ENCODE results near the gene ENOSF1.
"Not testable (repeated sequence)": the region's sequence is repeated elsewhere in the genome, so short reads cannot be mapped to it uniquely, and the experiment has no call there.

Gene ENOSF1, protein sequence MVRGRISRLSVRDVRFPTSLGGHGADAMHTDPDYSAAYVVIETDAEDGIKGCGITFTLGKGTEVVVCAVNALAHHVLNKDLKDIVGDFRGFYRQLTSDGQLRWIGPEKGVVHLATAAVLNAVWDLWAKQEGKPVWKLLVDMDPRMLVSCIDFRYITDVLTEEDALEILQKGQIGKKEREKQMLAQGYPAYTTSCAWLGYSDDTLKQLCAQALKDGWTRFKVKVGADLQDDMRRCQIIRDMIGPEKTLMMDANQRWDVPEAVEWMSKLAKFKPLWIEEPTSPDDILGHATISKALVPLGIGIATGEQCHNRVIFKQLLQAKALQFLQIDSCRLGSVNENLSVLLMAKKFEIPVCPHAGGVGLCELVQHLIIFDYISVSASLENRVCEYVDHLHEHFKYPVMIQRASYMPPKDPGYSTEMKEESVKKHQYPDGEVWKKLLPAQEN

DNA sequence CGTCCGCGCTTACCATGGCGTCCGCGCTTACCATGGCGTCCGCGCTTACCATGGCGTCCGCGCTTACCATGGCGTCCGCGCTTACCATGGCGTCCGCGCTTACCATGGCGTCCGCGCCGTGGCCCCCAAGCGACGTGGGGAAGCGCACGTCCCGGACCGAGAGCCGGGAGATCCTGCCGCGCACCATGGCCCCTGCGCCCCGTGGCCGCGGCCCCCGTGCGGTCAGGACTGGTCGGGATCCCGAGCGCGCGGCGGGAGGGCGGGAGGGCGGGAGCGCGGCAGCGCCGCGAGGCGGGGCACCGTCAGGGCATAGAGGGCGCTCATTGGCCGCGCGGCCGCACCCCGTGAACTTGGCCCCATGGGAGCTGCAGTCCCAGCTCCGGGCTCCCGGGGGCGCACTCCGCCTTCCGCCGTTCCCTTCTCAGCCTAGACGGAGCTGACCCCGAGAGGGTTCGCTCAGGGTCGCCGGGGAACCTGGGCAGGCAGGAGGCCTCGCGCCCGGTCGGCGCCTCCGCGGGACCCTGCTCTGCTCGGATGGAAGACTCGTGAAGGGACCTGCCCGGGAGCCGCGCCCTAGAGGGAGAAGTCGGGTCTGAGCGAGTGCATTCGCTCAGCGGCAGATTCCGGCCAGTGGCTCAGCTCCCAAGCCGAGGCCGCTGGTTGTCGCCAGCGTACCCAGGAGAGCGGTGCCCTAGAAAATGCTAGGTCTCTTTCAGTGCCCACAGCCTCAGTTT is at the start of gene ENOSF1:
ENOSF1 (minus strand) TSS at position 230 of the 734 bp plus-strand sequence; CDS start at position 187, 43 bp downstream.
- DNase-seq: peak; percentile 85 to 96 (median 94)

DNA sequence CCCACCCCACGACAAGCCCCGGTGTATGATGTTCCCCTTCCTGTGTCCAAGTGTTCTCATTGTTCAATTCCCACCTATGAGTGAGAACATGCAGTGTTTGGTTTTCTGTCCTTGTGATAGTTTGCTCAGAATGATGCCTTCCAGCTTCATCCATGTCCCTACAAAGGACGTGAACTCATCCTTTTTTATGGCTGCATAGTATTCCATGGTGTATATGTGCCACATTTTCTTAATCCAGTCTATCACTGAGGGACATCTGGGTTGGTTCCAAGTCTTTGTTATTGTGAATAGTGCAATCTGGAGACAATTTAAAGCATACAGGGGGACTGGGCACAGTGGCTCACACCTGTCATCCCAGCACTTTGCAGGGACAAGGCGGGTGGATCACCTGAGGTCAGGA is 47.4 kb upstream of the ENOSF1 start:
- DNase-seq: not testable (repeated sequence)

DNA sequence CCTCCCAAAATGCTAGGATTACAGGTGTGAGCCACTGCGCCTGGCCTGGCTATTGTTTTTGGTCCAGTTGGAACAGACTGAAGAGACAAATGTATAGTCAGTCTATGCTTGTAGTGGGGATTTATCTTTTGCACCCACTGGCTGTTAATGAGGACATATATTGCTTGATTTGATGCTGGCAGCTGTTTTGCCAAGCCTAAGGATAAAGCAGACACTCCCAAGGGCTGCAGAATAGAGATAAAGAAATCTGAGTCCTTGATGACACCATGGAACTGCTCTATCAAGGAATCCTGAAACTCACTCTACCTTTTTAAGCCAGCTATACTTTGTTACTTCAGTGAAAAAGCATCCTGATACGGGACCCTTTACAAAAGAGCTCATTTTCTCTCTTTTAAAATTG is 43.1 kb upstream of the ENOSF1 start:
- no peak for DNase-seq

DNA sequence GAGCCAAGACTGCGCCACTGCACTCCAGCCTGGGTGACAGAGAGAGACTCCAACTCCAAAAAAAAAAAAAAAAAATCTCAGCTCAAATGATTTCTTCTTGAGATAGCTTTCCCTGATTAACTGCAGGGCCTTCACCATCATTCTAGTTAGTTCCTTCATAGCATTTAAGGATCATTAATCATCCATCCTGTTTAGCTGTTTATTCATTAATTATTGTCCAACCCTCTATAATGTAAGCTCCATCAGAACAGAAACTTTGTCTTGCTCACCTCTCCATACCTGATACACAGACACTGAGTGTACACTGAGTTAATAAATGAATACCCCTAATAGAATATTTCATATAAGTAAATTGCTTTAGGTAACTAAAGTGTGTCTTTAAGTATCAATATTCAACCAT is 42.2 kb upstream of the ENOSF1 start:
- DNase-seq: no peak

DNA sequence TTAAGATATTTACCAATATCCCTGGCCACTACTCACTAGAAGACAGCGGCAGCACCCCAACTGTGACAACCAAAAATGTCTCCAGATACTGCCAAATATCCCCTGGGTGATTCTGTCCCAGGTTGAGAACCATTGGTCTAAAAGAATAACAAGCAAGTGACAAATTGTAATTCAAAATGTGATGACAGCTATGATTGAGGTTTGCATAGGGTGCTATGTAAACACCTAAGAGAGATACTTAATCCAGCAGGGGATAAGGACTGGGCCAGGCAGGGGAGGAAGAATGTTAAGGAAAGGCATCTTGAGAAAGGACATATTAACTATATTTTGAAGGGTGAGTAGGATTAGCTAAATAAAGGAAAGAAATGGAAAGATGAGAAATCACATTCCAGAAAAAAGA is 38.0 kb upstream of the ENOSF1 start:
- DNase-seq: no peak

DNA sequence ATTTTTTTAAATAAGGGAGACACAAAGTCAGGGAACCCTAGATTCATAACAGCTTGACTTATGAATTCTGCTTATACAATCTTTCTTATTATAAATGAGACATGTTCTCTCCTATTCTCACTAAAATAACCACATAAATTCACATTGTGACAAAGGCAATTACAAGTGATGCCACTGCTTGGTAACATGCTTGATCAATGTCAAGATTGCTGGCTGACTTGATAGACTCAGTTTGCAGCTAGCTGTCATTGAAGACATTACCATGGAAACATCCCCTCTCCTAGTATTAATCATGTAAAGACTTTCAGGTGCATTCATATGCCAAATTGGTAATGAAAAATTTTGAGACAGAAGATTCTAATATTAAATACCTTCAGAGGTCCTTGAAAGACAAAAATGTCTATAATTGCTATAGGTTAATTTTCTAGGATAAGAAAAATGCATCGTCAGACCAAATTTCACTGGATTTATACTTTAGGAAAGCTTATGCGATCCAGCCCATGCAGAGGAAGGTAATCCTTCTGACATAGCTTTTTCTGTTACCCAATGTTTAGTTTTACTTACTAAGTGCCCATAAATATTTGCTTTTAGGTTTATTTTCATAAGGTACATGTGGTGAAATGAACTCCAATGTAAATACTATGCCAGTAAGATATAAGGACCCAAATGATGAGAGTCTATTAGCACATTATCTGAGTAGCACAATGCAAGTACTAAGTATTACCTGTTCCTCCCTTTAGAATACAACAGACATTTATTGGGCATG is 32.6 kb upstream of the ENOSF1 start:
- DNase-seq: no peak

DNA sequence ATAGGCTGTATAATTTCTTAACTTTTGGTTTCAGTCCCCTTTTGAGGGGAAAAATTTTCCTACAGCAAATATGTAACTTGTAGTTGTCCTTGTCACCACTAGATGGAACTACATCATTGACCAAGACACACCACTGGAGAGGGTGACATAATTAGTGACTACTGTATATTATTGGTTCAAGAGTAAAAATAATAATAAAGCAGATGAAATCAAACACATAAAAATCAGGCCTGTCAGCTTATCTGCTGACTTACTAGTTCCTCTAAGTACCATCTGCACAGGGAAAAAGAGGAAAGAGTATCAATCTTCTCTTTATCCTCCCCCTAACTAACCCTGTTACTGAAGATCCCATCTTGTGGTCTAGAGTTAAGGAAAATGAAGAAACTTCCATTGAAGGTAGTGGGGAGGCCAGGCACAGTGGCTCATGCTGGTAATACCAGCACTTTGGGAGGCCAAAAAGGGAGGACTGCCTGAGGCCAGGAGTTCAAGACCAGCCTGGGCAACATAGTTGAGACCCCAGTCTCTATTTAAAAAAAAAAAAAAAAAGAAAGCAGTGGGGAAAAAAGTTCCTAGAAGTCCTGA is 29.6 kb upstream of the ENOSF1 start:
- DNase-seq: peak; percentile 51 to 80 (median 75)

DNA sequence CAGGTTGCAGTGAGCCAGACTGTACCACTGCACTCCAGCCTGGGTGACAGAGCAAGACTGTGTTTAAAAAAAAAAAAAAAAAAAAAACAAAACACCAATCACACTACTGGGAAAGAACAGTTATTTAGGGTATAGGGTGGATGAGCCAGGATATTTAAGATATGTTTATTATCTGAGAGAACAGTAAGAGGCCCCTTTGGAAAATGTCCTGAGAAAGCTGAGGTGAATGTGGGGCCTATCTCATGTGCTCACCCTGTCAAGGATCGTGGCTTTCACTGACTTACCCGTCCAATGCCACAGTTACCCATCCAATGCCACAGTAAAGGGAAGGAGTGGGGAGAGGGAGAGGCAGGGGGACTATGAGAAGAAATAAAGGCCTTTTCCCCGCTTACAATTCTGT is 19.9 kb upstream of the ENOSF1 start:
- DNase-seq: no peak

DNA sequence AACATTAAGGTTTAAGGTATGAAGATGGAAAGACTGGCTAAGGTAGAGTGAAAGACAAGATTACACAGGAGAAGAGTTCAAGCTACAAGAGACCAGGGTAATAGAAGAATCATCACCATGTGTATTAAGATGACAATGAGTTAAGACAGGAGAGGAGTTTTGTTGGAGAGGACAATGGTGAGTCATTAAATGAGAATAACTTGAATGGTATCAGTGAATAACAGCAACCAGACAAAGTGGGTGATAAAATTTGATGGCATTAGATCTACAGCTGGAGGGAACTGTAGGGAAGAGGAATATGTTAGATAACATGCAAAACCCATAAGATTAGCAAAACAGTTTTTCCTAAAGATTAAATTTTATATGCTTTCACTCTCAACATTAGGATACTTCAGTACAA is 18.8 kb upstream of the ENOSF1 start:
- no peak for DNase-seq

DNA sequence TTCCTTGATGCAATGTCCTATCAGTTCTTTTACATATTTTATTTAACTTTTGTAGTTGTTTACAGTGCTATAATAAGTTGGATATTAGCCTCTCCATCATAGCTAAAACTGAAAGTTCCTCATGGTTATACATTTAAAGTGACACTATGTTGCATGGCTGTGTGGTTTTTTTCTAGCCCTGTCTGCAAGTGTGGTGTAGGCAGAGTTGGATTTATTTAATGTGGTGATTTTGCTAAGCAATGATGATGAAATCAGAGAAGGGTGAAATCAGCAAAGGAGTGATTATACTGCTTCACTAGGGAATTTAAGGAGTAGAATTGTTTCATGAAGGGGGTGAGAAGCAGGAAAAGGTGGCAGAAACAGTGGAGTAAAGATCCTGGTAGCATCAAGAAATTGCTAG is 18.3 kb upstream of the ENOSF1 start:
- DNase-seq: no peak

DNA sequence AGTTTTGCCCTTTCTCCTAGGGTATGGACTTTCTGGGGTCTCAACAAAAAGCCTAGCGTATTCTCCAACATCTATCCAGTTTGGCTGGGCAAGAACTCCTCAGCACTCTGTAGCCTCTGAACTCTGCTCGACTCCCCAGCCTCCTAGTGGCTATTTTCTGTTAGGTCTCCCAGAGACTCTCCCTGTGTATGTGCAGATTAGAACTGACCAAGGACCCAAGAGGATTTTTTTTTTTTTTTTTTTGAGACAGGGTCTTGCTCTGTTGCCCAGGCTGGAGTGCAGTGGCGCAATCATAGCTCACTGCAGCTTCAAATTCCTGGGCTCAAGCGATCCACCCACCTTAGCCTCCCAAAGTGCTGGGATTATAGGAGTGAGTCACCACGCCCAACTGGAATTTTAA is 17.7 kb upstream of the ENOSF1 start:
- peak in 2 of 3 donors; percentile 26 to 30 for DNase-seq

DNA sequence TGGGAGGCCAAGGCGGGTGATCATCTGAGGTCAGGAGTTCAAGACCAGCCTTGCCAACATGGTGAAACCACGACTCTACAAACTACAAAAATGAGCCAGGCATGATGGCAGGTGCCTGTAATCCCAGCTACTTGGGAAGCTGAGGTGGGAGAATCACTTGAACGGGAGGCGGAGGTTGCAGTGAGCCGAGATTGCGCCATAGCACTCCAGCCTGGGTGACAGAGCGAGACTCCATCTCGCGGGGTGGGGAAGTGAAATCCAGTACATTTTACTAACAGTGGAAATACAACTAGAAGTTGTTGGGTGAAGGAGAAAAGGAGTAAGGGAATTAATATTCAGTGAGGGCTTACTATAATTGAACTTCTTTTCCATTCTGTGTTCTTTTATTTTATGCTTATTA is 13.2 kb upstream of the ENOSF1 start:
- DNase-seq: peak; percentile 36 to 56 (median 36)

DNA sequence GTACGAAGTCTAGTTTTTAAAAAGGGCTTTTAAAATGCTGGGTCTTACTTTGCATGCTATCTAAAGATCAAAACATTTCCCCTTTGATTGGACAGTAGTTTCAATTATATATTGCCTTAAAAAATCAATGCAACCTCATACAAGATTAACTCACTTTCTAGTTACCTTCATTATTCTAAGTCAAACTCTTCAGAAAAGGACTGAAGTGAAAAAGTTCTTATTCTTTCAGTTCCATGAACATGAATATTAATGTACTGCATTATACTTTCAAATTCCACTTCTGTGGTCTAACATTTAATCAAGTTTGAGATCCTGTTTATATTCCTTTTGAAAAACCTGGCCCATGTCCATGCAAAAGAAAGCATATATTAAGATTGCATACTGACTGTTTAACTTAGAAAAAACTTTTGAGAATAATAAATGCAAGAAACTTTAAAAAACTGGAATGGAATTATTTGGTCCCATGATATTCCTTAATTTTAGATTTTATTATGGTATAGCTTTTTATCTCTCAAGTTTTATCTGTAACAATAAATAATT is 11.2 kb upstream of the ENOSF1 start:
- no peak for DNase-seq

DNA sequence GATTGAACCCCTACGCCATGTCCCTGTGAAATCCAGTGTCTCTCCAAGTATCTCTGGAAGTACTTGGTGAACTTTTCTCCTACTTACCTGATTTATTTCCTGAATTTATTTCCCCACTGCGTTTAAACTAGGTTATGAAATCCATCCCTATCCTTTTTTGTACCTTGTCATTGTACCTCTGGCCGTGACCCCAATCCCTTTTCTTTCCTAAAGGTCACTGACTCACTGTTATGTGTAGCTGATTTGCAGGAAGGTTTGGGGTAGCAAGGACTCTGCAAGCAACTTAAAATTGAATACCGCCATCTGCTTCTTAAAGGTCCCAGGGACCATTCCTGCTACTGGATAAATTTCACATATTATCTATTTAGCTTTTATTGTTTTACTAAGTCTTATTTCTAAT is 4.6 kb upstream of the ENOSF1 start:
- no peak for DNase-seq

DNA sequence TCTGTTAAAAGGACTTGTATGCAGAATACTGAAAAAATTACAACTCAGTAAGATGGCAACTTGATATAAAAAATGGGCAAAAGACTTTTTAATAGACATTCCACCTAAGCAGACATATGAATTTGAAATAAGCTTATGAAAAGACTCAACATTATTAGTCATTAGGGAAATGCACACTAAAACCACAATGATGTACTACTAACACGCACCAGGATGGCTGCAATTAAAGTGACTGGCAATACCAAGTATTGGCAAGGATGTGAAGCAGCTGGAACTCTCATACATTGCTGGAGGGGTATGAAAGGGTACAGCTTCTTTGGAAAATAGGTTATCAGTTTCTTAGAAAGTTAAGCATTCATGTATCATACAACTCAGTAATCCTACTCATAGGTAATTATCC is 3.2 kb upstream of the ENOSF1 start:
- DNase-seq: peak; percentile 4 to 50 (median 33)

DNA sequence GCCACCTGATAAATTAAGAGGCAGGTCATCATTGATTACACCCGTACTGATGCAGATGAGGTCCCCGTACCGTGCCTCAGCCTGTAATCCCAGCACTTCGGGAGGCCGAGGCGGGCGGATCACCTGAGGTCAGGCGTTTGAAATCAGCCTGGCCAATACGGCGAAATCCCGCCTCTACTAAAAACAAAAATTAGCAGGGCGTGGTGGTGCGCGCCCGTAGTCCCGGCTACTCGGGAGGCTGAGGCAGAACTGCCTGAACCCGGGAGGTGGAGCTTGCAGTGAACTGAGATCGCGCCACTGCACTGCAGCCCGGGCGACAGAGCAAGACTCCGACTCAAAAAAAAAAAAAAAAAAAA is 683 bp upstream of the ENOSF1 start:
- no peak for DNase-seq

DNA sequence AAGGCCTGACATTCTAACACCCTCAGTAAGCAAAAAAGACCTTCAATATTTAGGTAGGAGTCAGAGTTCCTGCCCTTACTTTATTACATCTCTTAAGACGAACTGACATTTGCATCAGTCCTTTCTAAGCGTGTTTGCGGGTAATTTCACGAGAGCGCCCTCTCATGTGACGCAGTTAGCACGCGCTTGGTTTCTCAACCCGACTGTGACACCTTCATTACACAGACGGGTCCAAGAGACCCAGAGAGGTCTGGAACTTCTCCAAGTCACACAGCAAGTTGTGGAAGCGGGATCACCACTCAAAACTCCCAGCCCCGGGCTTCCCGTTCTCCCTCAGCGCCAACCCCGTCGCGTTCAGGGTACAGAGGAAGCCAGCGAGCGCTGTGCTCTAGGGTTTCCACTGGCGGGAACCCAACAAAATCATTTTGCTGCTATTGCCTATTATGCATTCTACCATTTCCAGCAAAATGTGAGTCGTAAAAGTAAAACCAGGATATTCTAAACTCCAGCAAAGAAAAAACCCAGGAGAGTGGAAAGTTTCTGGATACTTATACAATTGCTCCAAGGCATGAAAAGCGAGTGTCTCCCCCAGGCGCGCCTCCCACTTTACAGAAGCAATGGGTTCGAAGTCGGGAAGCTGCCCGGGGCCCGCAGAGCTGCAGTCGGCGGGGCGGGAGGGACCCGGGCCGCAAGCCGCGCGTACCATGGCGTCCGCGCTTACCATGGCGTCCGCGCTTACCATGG is 601 bp downstream of the ENOSF1 start:
- peak; percentile 88 to 93 (median 92) for DNase-seq

DNA sequence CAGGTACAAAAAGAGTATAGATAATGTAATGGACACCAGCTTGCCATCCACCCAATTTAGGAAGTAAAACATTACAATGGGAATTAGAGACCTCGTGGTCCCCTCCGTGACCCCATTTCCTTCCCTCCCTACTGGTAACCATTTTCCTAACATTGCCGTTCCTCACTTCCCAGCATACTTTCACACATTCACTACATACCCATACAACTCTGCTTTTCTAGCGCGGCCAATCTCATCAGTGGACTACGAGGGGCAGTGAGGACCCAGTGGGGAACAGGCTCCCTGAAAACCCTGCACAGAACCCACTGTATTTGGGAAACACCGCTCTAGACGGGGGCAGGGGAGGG is 1.1 kb downstream of the ENOSF1 start:
- peak in 1 of 3 donors; percentile 30 for DNase-seq

DNA sequence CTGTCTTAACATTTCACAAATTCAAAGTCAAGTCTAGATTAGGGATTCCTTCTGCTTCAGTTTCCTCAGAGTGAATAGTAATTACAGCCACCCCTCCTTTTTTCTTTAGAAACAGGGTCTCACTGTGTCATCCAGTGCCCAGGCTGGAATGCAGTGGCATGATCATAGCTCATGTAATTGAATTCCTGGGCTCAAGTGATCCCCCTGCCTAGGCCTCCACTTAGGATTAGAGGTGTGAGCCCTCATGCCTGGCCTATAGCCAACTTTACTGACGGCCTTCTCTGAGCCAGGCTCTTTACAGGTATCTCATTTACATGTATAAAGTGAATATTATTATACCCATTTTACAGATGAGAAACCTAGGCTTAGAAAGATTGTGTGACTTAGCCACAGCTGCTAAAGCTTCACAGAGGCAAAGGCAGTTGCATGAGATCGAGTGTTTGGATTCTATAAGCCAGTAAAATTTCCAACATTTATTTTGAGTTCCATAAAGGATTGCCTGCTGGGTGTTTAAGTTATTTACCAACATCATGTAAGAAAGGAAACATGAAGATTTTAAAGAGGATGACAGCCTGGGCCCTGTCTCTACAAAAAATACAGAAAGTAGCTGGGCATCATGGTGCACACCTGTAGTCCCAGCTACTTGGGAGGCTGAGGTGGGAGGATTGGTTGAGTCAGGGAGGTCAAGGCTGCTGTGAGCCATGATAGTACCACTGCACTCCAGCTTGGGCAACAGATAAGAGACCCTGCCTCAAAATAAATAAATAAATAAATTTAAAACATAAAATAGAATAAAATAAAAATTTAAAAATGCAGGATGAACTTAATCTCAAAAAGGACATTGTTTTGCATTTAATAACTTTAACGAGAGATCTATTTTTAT is 1.8 kb downstream of the ENOSF1 start:
- no peak for DNase-seq

DNA sequence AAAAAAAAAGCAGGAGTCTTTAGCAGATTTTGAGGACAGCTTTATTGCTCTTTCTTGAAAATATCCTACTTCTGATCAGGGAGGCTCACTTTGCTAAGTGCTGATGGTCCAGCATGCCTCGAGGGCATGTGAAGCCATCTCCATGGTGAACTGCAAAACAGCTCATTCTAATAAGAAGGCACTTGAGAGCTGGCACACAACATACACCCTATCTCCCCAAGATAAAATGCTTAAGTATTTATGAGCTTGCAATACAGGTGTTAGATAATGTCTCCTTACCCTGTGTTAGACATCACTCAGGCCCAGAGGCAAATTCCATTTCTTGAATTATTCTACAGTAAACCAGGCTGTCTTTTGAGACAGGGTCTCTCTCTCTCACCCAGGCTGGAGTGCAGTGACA is 2.7 kb downstream of the ENOSF1 start:
- no peak for DNase-seq

DNA sequence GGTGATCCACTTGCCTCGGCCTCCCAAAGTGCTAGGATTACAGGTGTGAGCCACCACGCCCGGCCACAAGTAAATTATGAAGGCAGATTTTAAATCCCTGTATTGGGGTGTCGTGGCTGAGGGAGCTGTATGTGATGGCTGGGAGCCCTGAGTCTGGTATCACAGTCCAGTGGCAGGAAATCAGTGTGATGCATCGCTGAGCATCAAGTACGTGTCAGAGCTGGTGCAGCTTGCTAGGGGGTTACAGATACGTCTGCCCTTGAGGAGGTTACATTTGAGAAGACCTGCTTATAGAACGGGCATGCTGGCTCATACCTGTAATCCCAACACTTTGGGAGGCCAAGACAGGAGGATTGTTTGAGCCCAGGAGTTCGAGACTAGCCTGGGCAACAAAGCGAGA is 4.3 kb downstream of the ENOSF1 start:
- DNase-seq: no peak

All from suppressor macrophage treated with lipopolysaccharide for 1 hour (primary cell).